Left ventricle myocardium inferior (tissue), 1 donor: ENCODE data around the gene STAMBPL1. TPM values are rescaled to one million over a fixed set of nuclear protein-coding genes. Genes with fewer than 3 reads are reported as not detected.

Source experiments
- DNase-seq: peaks from one replicate; pipeline ENCODE4 v3.0.0-alpha.2; 2020
- H3K27ac ChIP-seq: fragments of 200-600 bp; replicated peaks from 2 replicates; pipeline ENCODE4 v1.8.0; 2021
- H3K27me3 ChIP-seq: fragments of 200-600 bp; 2 replicates; pipeline ENCODE4 v1.8.0; 2021; ENCODE audit warnings: low read depth
- H3K36me3 ChIP-seq: fragments of 200-600 bp; 2 replicates; pipeline ENCODE4 v1.8.0; 2021
- H3K4me1 ChIP-seq: fragments of 200-600 bp; 2 replicates; pipeline ENCODE4 v1.8.0; 2021
- H3K4me3 ChIP-seq: fragments of 200-600 bp; 2 replicates; pipeline ENCODE4 v1.8.0; 2021; ENCODE audit warnings: mild to moderate bottlenecking, moderate library complexity
- H3K9me3 ChIP-seq: fragments of 200-600 bp; replicated peaks from 2 replicates; pipeline ENCODE4 v1.8.0; 2021
- CTCF ChIP-seq: fragments of 200-600 bp; IDR thresholded peaks from 2 replicates; pipeline ENCODE4 v1.8.0; 2021; ENCODE audit warnings: antibody characterized with exemption, mild to moderate bottlenecking, borderline replicate concordance
- intact Hi-C: fragments of 100-400 bp; cut with micrococcal nuclease; formaldehyde crosslinking; loops from one replicate; pipeline ENCODE4 v1.11.0; 2022
- total RNA-seq: library from RNA; stranded (reverse); fragmentation: NEBNext Ultra II Directional; extraction: Animal tissue kit (Norgen Biotek cat#: 25700); gene quantifications from one replicate; pipeline ENCODE4 v1.2.1, GENCODE V29; 2021
- donor health status: DM: no; HTN: yes; CAD: no; lungs with severe emphysema.

STAMBPL1 gene
- total RNA-seq, 1 donor from 2014 or later, result 2.5 TPM

GRCh38 chr10:88944813-88945212 is 64.8 kb downstream of the STAMBPL1 start:
- Histone ChIP-seq H3K9me3 (no peaks in the 10 kb centered on the region), H3K4me1 (peaks cover 3% of the 10 kb centered on the region), H3K4me3 (no peak overlapping the region), H3K27me3 (no peaks in the 10 kb centered on the region), H3K36me3 (peaks cover 18% of the 10 kb centered on the region), H3K27ac (no peak overlapping the region)
- intact Hi-C loops, result no loop called here
- no peak for DNase-seq
- no peak for TF ChIP-seq CTCF

- intact Hi-C loops, result no loop called here
- Histone ChIP-seq H3K36me3 (peaks cover 17% of the 10 kb centered on the region), H3K27ac (no peak overlapping the region), H3K4me1 (peaks cover 16% of the 10 kb centered on the region), H3K9me3 (no peaks in the 10 kb centered on the region), H3K27me3 (no peaks in the 10 kb centered on the region), H3K4me3 (no peak overlapping the region)
- DNase-seq, result no peak
- TF ChIP-seq CTCF, result no peak
Measured at GRCh38 chr10:88946200-88946599, 66.2 kb downstream of the STAMBPL1 start.

GRCh38 chr10:88946965-88947590 is 67.0 kb downstream of the STAMBPL1 start:
- H3K4me1 ChIP-seq, result peaks cover 25% of the 10 kb centered on the region
- no peak overlapping the region for H3K27ac ChIP-seq
- H3K9me3 ChIP-seq, result no peaks in the 10 kb centered on the region
- H3K27me3 ChIP-seq, result no peaks in the 10 kb centered on the region
- no peak for TF ChIP-seq CTCF
- no peak overlapping the region for H3K4me3 ChIP-seq
- intact Hi-C loops, result no loop called here
- peaks cover 17% of the 10 kb centered on the region for H3K36me3 ChIP-seq
- no peak for DNase-seq

- intact Hi-C loops, result no loop called here
- no peaks in the 10 kb centered on the region for H3K9me3 ChIP-seq
Measured at GRCh38 chr10:88949051-88949450, 69.0 kb downstream of the STAMBPL1 start.

GRCh38 chr10:88949912-88950837 is 70.1 kb downstream of the STAMBPL1 start:
- no peak for DNase-seq
- intact Hi-C loops, result no loop called here
- no peak for TF ChIP-seq CTCF
- peaks cover 3% of the 10 kb centered on the region for H3K36me3 ChIP-seq
- peaks cover 33% of the 10 kb centered on the region for H3K4me1 ChIP-seq
- H3K27ac ChIP-seq, result peak overlapping the region; percentile 79
- H3K9me3 ChIP-seq, result no peaks in the 10 kb centered on the region
- no peaks in the 10 kb centered on the region for H3K27me3 ChIP-seq
- H3K4me3 ChIP-seq, result peak overlapping the region; percentile 51

More at GRCh38 chr10:88949051-88949450, 69.0 kb downstream of the STAMBPL1 start:
- no peak for TF ChIP-seq CTCF
- H3K27ac ChIP-seq, result peak overlapping the region; percentile 79
- no peak for DNase-seq
- peak overlapping the region; percentile 51 for H3K4me3 ChIP-seq
- peaks cover 33% of the 10 kb centered on the region for H3K4me1 ChIP-seq
- peaks cover 9% of the 10 kb centered on the region for H3K36me3 ChIP-seq
- no peaks in the 10 kb centered on the region for H3K27me3 ChIP-seq
